Epithelial cell of proximal tubule (primary cell): ENCODE results near the gene TMEM178B. TPM values are rescaled to one million over a fixed set of nuclear protein-coding genes. Genes with fewer than 3 reads are reported as not detected.

Source experiments
- DNase-seq: peaks from one replicate; pipeline ENCODE4 v3.0.0-alpha.2; 2011; ENCODE audit warnings: low read depth
- H3K4me3 ChIP-seq: 2 replicates; pipeline ENCODE4 v1.5.1; 2011; ENCODE audit warnings: low read depth, mild to moderate bottlenecking, low read length
- CTCF ChIP-seq: conservative IDR thresholded peaks from 2 replicates; pipeline ENCODE4 v1.5.1; 2012; ENCODE audit warnings: low read depth, mild to moderate bottlenecking, low read length
- total RNA-seq: library from RNA; depleted of rRNA; stranded (reverse); fragments of >200 nt; gene quantifications from 2 replicates; pipeline ENCODE4 v1.2.3, GENCODE V29; 2015

The TMEM178B gene
- total RNA-seq, 1 donor from 2014 or later = 3.1 TPM

- DNase-seq = no peak
- TF ChIP-seq CTCF = no peak
- no peak overlapping the region for H3K4me3 ChIP-seq
Measured at GRCh38 chr7:141142058-141142457, 68.2 kb downstream of the TMEM178B start.

- no peak for TF ChIP-seq CTCF
- no peak for DNase-seq
- H3K4me3 ChIP-seq = no peak overlapping the region
Measured at GRCh38 chr7:141144921-141145629, 71.2 kb downstream of the TMEM178B start.

- no peak for DNase-seq
- TF ChIP-seq CTCF = no peak
- H3K4me3 ChIP-seq = no peak overlapping the region
Measured at GRCh38 chr7:141145630-141145982, 71.7 kb downstream of the TMEM178B start.

- DNase-seq = no peak
- H3K4me3 ChIP-seq = no peak overlapping the region
- no peak for TF ChIP-seq CTCF
Measured at GRCh38 chr7:141147482-141147881, 73.6 kb downstream of the TMEM178B start.

- DNase-seq = no peak
- no peak overlapping the region for H3K4me3 ChIP-seq
- no peak for TF ChIP-seq CTCF
Measured at GRCh38 chr7:141150465-141150864, 76.6 kb downstream of the TMEM178B start.

GRCh38 chr7:141151746-141152145 lies 77.9 kb downstream of the TMEM178B start:
- DNase-seq = no peak
- no peak overlapping the region for H3K4me3 ChIP-seq
- no peak for TF ChIP-seq CTCF

GRCh38 chr7:141153231-141153630 lies 79.4 kb downstream of the TMEM178B start:
- no peak for DNase-seq
- TF ChIP-seq CTCF = no peak
- H3K4me3 ChIP-seq = no peak overlapping the region
